H9 (cell line): Measurements from ENCODE around the gene GREB1L. TPM values are rescaled to one million over a fixed set of nuclear protein-coding genes. Genes with fewer than 3 reads are reported as not detected.

ENCODE experiments used
- DNase-seq: peaks from one replicate; pipeline ENCODE4 v3.0.0-alpha.2; 2017
- H2AFZ ChIP-seq: one replicate; pipeline ENCODE4 v1.6.1; 2013; ENCODE audit warnings: mild to moderate bottlenecking, low read length, control low read depth, moderate library complexity
- H2AK5ac ChIP-seq: 2 replicates; pipeline ENCODE4 v1.6.1; 2013; ENCODE audit warnings: low read length, control low read depth, mixed read lengths; ENCODE audit not compliant: insufficient read length
- H2BK120ac ChIP-seq: one replicate; pipeline ENCODE4 v1.6.1; 2013; ENCODE audit warnings: low read depth, mild to moderate bottlenecking, low read length, control low read depth, inconsistent platforms; ENCODE audit not compliant: poor library complexity, severe bottlenecking
- H2BK12ac ChIP-seq: 2 replicates; pipeline ENCODE4 v1.6.1; 2013; ENCODE audit warnings: low read length, control low read depth, mixed read lengths, low read depth; ENCODE audit not compliant: insufficient read length
- H2BK15ac ChIP-seq: 2 replicates; pipeline ENCODE4 v1.6.1; 2013; ENCODE audit warnings: low read depth, low read length, control low read depth
- H2BK20ac ChIP-seq: one replicate; pipeline ENCODE4 v1.6.1; 2013; ENCODE audit warnings: low read depth, mild to moderate bottlenecking, low read length, control low read depth, inconsistent platforms; ENCODE audit not compliant: poor library complexity, severe bottlenecking
- H2BK5ac ChIP-seq: 2 replicates; pipeline ENCODE4 v1.6.1; 2013; ENCODE audit warnings: low read length, control low read depth, mixed read lengths; ENCODE audit not compliant: insufficient read length
- H3K14ac ChIP-seq: 2 replicates; pipeline ENCODE4 v1.6.1; 2013; ENCODE audit warnings: low read length, control low read depth; ENCODE audit not compliant: insufficient read depth
- H3K18ac ChIP-seq: 2 replicates; pipeline ENCODE4 v1.6.1; 2013; ENCODE audit warnings: low read depth, mild to moderate bottlenecking, mixed read lengths, low read length, control low read depth; ENCODE audit not compliant: insufficient read length
- H3K23ac ChIP-seq: 2 replicates; pipeline ENCODE4 v1.6.1; 2013; ENCODE audit warnings: low read length, control low read depth, mixed read lengths, low read depth; ENCODE audit not compliant: insufficient read length
- H3K23me2 ChIP-seq: 2 replicates; pipeline ENCODE4 v1.6.1; 2013; ENCODE audit warnings: low read depth, mild to moderate bottlenecking, mixed read lengths, low read length, control low read depth; ENCODE audit not compliant: insufficient read length, poor library complexity, severe bottlenecking
- H3K27ac ChIP-seq: 2 replicates; pipeline ENCODE4 v1.5.1; 2013; ENCODE audit warnings: low read length, control low read depth, mixed read lengths, low read depth; ENCODE audit not compliant: insufficient read length
- H3K27me3 ChIP-seq: 2 replicates; pipeline ENCODE4 v1.6.1; 2013; ENCODE audit warnings: low read length, control low read depth, inconsistent platforms; ENCODE audit not compliant: insufficient read depth
- H3K4ac ChIP-seq: 2 replicates; pipeline ENCODE4 v1.6.1; 2013; ENCODE audit warnings: low read depth, mild to moderate bottlenecking, control low read depth, inconsistent platforms, low read length, moderate library complexity
- H3K4me1 ChIP-seq: 2 replicates; pipeline ENCODE4 v1.6.1; 2013; ENCODE audit warnings: low read length, control low read depth, inconsistent platforms; ENCODE audit not compliant: insufficient read depth
- H3K4me2 ChIP-seq: 2 replicates; pipeline ENCODE4 v1.6.1; 2013; ENCODE audit warnings: low read length, control low read depth, mixed read lengths; ENCODE audit not compliant: insufficient read length, insufficient read depth
- H3K56ac ChIP-seq: 2 replicates; pipeline ENCODE4 v1.6.1; 2013; ENCODE audit warnings: low read depth, mild to moderate bottlenecking, mixed read lengths, low read length, control low read depth; ENCODE audit not compliant: insufficient read length
- H3K79me1 ChIP-seq: 2 replicates; pipeline ENCODE4 v1.6.1; 2013; ENCODE audit warnings: low read depth, mild to moderate bottlenecking, moderate library complexity, low read length, control low read depth, inconsistent platforms; ENCODE audit not compliant: insufficient read depth, poor library complexity, severe bottlenecking
- H3K79me2 ChIP-seq: 2 replicates; pipeline ENCODE4 v1.6.1; 2013; ENCODE audit warnings: low read length, control low read depth, inconsistent platforms; ENCODE audit not compliant: insufficient read depth
- H3K9ac ChIP-seq: 2 replicates; pipeline ENCODE4 v1.6.1; 2013; ENCODE audit warnings: low read length, control low read depth, mixed read lengths; ENCODE audit not compliant: insufficient read length; ENCODE audit errors: extremely low read depth
- H3K9me3 ChIP-seq: one replicate; pipeline ENCODE4 v1.6.1; 2013; ENCODE audit warnings: low read depth, low read length, inconsistent platforms; ENCODE audit not compliant: control insufficient read depth
- H3T11ph ChIP-seq: one replicate; pipeline ENCODE4 v1.6.1; 2013; ENCODE audit warnings: mild to moderate bottlenecking, low read length, control low read depth, inconsistent platforms
- H4K20me1 ChIP-seq: one replicate; pipeline ENCODE4 v1.6.1; 2013; ENCODE audit not compliant: control insufficient read depth, insufficient read length, insufficient read depth
- H4K5ac ChIP-seq: 2 replicates; pipeline ENCODE4 v1.6.1; 2013; ENCODE audit warnings: low read depth, mild to moderate bottlenecking, mixed read lengths, low read length, control low read depth; ENCODE audit not compliant: insufficient read length
- H4K8ac ChIP-seq: replicated peaks from 2 replicates; pipeline ENCODE4 v1.6.1; 2013; ENCODE audit warnings: low read length, control low read depth, mixed read lengths, low read depth; ENCODE audit not compliant: insufficient read length
- H4K91ac ChIP-seq: 2 replicates; pipeline ENCODE4 v1.6.1; 2013; ENCODE audit warnings: low read depth, mild to moderate bottlenecking, moderate library complexity, mixed read lengths, low read length, control low read depth; ENCODE audit not compliant: insufficient read length
- H3K27ac Mint-ChIP-seq, 3 experiments: 2 replicates in 2 of 3; 3 replicates in 1 of 3; pipeline ENCODE4 v1.8.0; 2020 to 2021; ENCODE audit warnings: mixed read lengths in 3 of 3, mild to moderate bottlenecking in 1 of 3, moderate library complexity in 1 of 3
- H3K27me3 Mint-ChIP-seq: 2 replicates; pipeline ENCODE4 v1.8.0; 2021; ENCODE audit warnings: low read depth, mild to moderate bottlenecking, moderate library complexity, mixed read lengths
- H3K36me3 Mint-ChIP-seq, 3 experiments: 2 replicates in 2 of 3; 3 replicates in 1 of 3; pipeline ENCODE4 v1.8.0; 2020 to 2021; ENCODE audit warnings: low read depth in 3 of 3, mixed read lengths in 3 of 3; ENCODE audit not compliant: insufficient read depth in 1 of 3
- H3K4me1 Mint-ChIP-seq, 2 experiments: 2 replicates each; pipeline ENCODE4 v1.8.0; 2020; ENCODE audit warnings: mixed read lengths in 2 of 2
- H3K4me3 Mint-ChIP-seq, 2 experiments: 2 replicates in 1 of 2; 3 replicates in 1 of 2; pipeline ENCODE4 v1.8.0; 2020 to 2021; ENCODE audit warnings: mild to moderate bottlenecking in 2 of 2, mixed read lengths in 2 of 2, moderate library complexity in 1 of 2
- H3K9me3 Mint-ChIP-seq, 2 experiments: 2 replicates in 1 of 2; 3 replicates in 1 of 2; pipeline ENCODE4 v1.8.0; 2020; ENCODE audit warnings: mild to moderate bottlenecking in 2 of 2, mixed read lengths in 2 of 2, moderate library complexity in 1 of 2
- WGBS: extraction: QIAGEN DNeasy Blood & Tissue Kit; methylation state at CpG from one replicate; pipeline ENCODE4 v1.1.7; 2013; ENCODE audit warnings: missing lambda C conversion rate, low lambda C conversion rate, mixed read lengths; ENCODE audit not compliant: insufficient read length; ENCODE audit errors: extremely low coverage; 5-methylcytosine and 5-hydroxymethylcytosine counted together
- total RNA-seq: library from RNA; stranded (reverse); gene quantifications from 2 replicates; pipeline ENCODE4 v1.2.1, GENCODE V29; 2021
- TF ChIP-seq, protein P1 (sequence below): fragments of 200-600 bp; sonication (generic); conservative IDR thresholded peaks from 3 replicates; pipeline ENCODE4 v1.8.0; 2021; ENCODE audit warnings: antibody characterized with exemption, mild to moderate bottlenecking

GREB1L gene
- total RNA-seq, 1 experiment from 2014 or later = 2.7 TPM

DNA sequence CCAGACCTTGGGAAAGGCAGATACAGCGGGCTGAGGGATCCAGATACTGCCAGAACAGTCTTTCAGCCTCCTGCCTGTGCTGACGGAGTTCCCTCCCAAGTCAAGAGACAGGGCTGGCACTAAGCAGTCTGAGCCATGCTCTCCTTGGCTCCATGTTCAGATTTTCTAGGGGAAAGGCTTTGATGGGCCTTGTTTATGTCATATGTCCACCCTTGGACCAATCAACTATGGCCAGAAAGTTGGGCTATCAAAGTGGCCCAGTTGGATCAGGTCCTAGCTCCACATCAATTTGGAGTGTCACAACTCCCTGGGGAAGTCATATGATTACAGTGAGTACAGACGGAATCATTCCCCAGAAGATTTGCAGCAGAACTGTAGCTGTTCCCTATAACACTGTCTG lies 152.0 kb downstream of the GREB1L start:
- no peak for DNase-seq
- Histone ChIP-seq H4K20me1 (no peaks in the 10 kb centered on the region), H3K4me1 (no peaks in the 10 kb centered on the region), H3K9me3 (no peaks in the 10 kb centered on the region), H3K14ac (no peak overlapping the region), H3T11ph (no peak overlapping the region), H2AK5ac (no peak overlapping the region), H3K56ac (no peak overlapping the region), H3K23ac (no peak overlapping the region), H4K91ac (no peak overlapping the region), H2BK15ac (no peak overlapping the region), H3K9ac (no peak overlapping the region), H3K18ac (no peak overlapping the region), H4K8ac (no peak overlapping the region), H3K79me2 (no peaks in the 10 kb centered on the region), H3K23me2 (no peaks in the 10 kb centered on the region), H3K27me3 (peaks cover 17% of the 10 kb centered on the region; the same call in 1 of the 2 replicates), H3K4me2 (no peak overlapping the region), H2AFZ (no peak overlapping the region), H2BK20ac (no peak overlapping the region), H2BK120ac (no peak overlapping the region), H3K79me1 (no peaks in the 10 kb centered on the region), H3K4ac (no peak overlapping the region), H2BK5ac (no peak overlapping the region), H3K27ac (no peak overlapping the region), H4K5ac (no peak overlapping the region), H2BK12ac (no peak overlapping the region)
- WGBS = no CpG with 5 or more reads among the region's 3 CpGs
- no peak overlapping the region for H3K4me3 Mint-ChIP-seq
- H3K27ac Mint-ChIP-seq = no peak overlapping the region
- peaks cover 73% of the 10 kb centered on the region for H3K27me3 Mint-ChIP-seq
- H3K9me3 Mint-ChIP-seq = no peaks in the 10 kb centered on the region
- TF ChIP-seq, protein P1, sequence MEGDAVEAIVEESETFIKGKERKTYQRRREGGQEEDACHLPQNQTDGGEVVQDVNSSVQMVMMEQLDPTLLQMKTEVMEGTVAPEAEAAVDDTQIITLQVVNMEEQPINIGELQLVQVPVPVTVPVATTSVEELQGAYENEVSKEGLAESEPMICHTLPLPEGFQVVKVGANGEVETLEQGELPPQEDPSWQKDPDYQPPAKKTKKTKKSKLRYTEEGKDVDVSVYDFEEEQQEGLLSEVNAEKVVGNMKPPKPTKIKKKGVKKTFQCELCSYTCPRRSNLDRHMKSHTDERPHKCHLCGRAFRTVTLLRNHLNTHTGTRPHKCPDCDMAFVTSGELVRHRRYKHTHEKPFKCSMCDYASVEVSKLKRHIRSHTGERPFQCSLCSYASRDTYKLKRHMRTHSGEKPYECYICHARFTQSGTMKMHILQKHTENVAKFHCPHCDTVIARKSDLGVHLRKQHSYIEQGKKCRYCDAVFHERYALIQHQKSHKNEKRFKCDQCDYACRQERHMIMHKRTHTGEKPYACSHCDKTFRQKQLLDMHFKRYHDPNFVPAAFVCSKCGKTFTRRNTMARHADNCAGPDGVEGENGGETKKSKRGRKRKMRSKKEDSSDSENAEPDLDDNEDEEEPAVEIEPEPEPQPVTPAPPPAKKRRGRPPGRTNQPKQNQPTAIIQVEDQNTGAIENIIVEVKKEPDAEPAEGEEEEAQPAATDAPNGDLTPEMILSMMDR = no peak
- H3K36me3 Mint-ChIP-seq = peaks cover 0 to 13% (median 0%) of the 10 kb centered on the region in 3 experiments; a peak in 2 of 7 replicates
- peaks cover 6 to 10% of the 10 kb centered on the region in 2 experiments for H3K4me1 Mint-ChIP-seq
